Heart left ventricle (tissue), 13 donors: ENCODE measurements around the gene ADAM23.

Experiments used
- CTCF ChIP-seq, 12 donors: fragments of 200-600 bp; sonication (generic) in 4 of 12; IDR thresholded peaks; one replicate each; pipeline versions ENCODE4 v1.5.0 to v1.8.0; 2018 to 2022; ENCODE audit warnings: antibody characterized with exemption in 12 of 12, mild to moderate bottlenecking in 5 of 12
- POLR2A ChIP-seq, 2 donors: fragments of 450-650 bp; IDR thresholded peaks; one replicate each; pipeline ENCODE4 v1.6.1; 2017; ENCODE audit warnings: antibody characterized with exemption in 2 of 2, mild to moderate bottlenecking in 2 of 2, moderate library complexity in 2 of 2
- donor health status: ischemic (EF 13 %, LVEDD 7.1; RV severe dilation, severe dysfunction).
- donor health status: DM: no; HTN: yes; CAD: no.
- donor health status: DM: no; HTN: no; CAD: no.
- donor health status: ischemic (EF 25% LVEDD 6.9; RV normal size, moderate dysfunction).
- donor health status: ischemic (EF 25% LVEDD 5.7; RV mildly dilated, moderate dysfunction).
- donor health status: ischemic (EF 35%, LVEDD 5.7; RV mildly dilated, moderate dysfunction).
- donor health status: nonischemic (EF 11% LVEDD 7.7; RV severe dilation, severe dysfunction).
- donor health status: DM: yes; HTN: yes; CAD: no.
- donor health status: PGD.
- donor health status: ischemic (EF 29% LVEDD 5.4; RV normal size, mild dysfunction).
- donor health status: nonischemic (EF 23%, LVEDD 6.1; RV moderate dilation, normal function).

- no peak for TF ChIP-seq CTCF (IDR thresholded peaks at IDR 0.05)
- TF ChIP-seq POLR2A (IDR thresholded peaks at IDR 0.05), result no peak
Measured at GRCh38 chr2:206543073-206543472, 99.7 kb downstream of the ADAM23 start.
